ENCODE results near the gene SPACA4. TPM values are rescaled to one million over a fixed set of nuclear protein-coding genes. Genes with fewer than 3 reads are reported as not detected.

The SPACA4 gene
- not detected in 2 replicates for total RNA-seq (2022)
- not detected for Bru-seq, nascent RNA
- not detected for BruChase-seq, experiment 1, labeled RNA remaining after a 6-hour chase
- BruChase-seq, experiment 2, labeled RNA remaining after a 2-hour chase: not detected
- long read RNA-seq: 0 reads

- Mint-ChIP-seq H3K4me1 (ENCODE audit: insufficient read depth, unreplicated experiment) (no peaks in the 10 kb centered on the region), H3K27me3 (ENCODE audit: insufficient read depth, unreplicated experiment) (no peaks in the 10 kb centered on the region), H3K36me3 (ENCODE audit: insufficient read depth, unreplicated experiment) (no peaks in the 10 kb centered on the region), H3K27ac (ENCODE audit: low read depth, unreplicated experiment) (no peak within 1 kb of the TSS), H3K9me3 (ENCODE audit: unreplicated experiment) (no peaks in the 10 kb centered on the region), H3K4me3 (ENCODE audit: unreplicated experiment) (no peak within 1 kb of the TSS)
- ChIA-PET POLR2A (no interaction called here), CTCF (interaction anchor here (0.6 to 1.1 kb wide), 7 partner anchors 10 to 248 kb away, joined by 3 to 6 read pairs (median 4); no protein-coding TSS in a partner anchor)
- intact Hi-C loops (cut with micrococcal nuclease): no loop called here
- no TSS peak for BruUV-seq (replicated peaks)
- no peak for TF ChIP-seq CTCF (IDR thresholded peaks at IDR 0.05; ENCODE audit: unreplicated experiment)
- DNase-seq (ENCODE audit: unreplicated experiment): no peak
Measured at GRCh38 chr19:48606463-48607358, at the start of gene SPACA4. Gene SPACA4, plus strand, starts transcription at chr19:48606742. Its CDS starts 237 bp downstream, at chr19:48606979.

- Mint-ChIP-seq H3K27ac (ENCODE audit: low read depth, unreplicated experiment) (no peak overlapping the region), H3K9me3 (ENCODE audit: unreplicated experiment) (no peaks in the 10 kb centered on the region), H3K4me3 (ENCODE audit: unreplicated experiment) (no peak overlapping the region), H3K27me3 (ENCODE audit: insufficient read depth, unreplicated experiment) (peaks cover under 1% of the 10 kb centered on the region), H3K36me3 (ENCODE audit: insufficient read depth, unreplicated experiment) (no peaks in the 10 kb centered on the region), H3K4me1 (ENCODE audit: insufficient read depth, unreplicated experiment) (peaks cover 6% of the 10 kb centered on the region)
- intact Hi-C loops (cut with micrococcal nuclease): no loop called here
- BruUV-seq (replicated peaks): no TSS peak
- no peak for TF ChIP-seq CTCF (IDR thresholded peaks at IDR 0.05; ENCODE audit: unreplicated experiment)
- no peak for DNase-seq (ENCODE audit: unreplicated experiment)
- CTCF ChIA-PET: interaction anchor here (0.7 to 1.2 kb wide), 2 partner anchors 50 to 219 kb away, joined by 3 to 5 read pairs; no protein-coding TSS in a partner anchor
- POLR2A ChIA-PET: interaction anchor here (0.9 to 1.5 kb wide), 3 partner anchors 10 to 41 kb away, joined by 3 to 7 read pairs (median 4); no protein-coding TSS in a partner anchor
Measured at GRCh38 chr19:48556825-48557224, 49.7 kb upstream of the SPACA4 start.

- no peaks in the 10 kb centered on the region for H3K27me3 Mint-ChIP-seq (ENCODE audit: insufficient read depth, unreplicated experiment)
- POLR2A ChIA-PET: interaction anchor here (0.6 to 0.7 kb wide), 2 partner anchors 9 to 138 kb away, joined by 5 to 6 read pairs; no protein-coding TSS in a partner anchor
- intact Hi-C loops (cut with micrococcal nuclease): no loop called here
- peaks cover under 1% of the 10 kb centered on the region for H3K36me3 Mint-ChIP-seq (ENCODE audit: insufficient read depth, unreplicated experiment)
- no TSS peak for BruUV-seq (replicated peaks)
- no peak overlapping the region for H3K4me3 Mint-ChIP-seq (ENCODE audit: unreplicated experiment)
- H3K4me1 Mint-ChIP-seq (ENCODE audit: insufficient read depth, unreplicated experiment): peaks cover 6% of the 10 kb centered on the region
- H3K27ac Mint-ChIP-seq (ENCODE audit: low read depth, unreplicated experiment): no peak overlapping the region
- no peak for TF ChIP-seq CTCF (IDR thresholded peaks at IDR 0.05; ENCODE audit: unreplicated experiment)
- CTCF ChIA-PET: interaction anchor here (0.6 to 1.4 kb wide), 3 partner anchors 10 to 16 kb away, joined by 3 read pairs; no protein-coding TSS in a partner anchor
- DNase-seq (ENCODE audit: unreplicated experiment): no peak
- no peaks in the 10 kb centered on the region for H3K9me3 Mint-ChIP-seq (ENCODE audit: unreplicated experiment)
Measured at GRCh38 chr19:48558018-48558684, 48.4 kb upstream of the SPACA4 start.

- TF ChIP-seq CTCF (IDR thresholded peaks at IDR 0.05; ENCODE audit: unreplicated experiment): no peak
- Mint-ChIP-seq H3K4me3 (ENCODE audit: unreplicated experiment) (no peak overlapping the region), H3K27ac (ENCODE audit: low read depth, unreplicated experiment) (no peak overlapping the region), H3K27me3 (ENCODE audit: insufficient read depth, unreplicated experiment) (no peaks in the 10 kb centered on the region), H3K36me3 (ENCODE audit: insufficient read depth, unreplicated experiment) (peaks cover 6% of the 10 kb centered on the region), H3K9me3 (ENCODE audit: unreplicated experiment) (no peaks in the 10 kb centered on the region), H3K4me1 (ENCODE audit: insufficient read depth, unreplicated experiment) (peaks cover 8% of the 10 kb centered on the region)
- BruUV-seq (replicated peaks): no TSS peak
- intact Hi-C loops (cut with micrococcal nuclease): no loop called here
- ChIA-PET CTCF (interaction anchor here (0.6 kb wide), 1 partner anchor 228 kb away, joined by 5 read pairs; no protein-coding TSS in a partner anchor), POLR2A (no interaction called here)
- DNase-seq (ENCODE audit: unreplicated experiment): no peak
Measured at GRCh38 chr19:48560095-48560530, 46.4 kb upstream of the SPACA4 start.

All from MCF 10A (cell line).